K562 (cell line): ENCODE data around the gene AGPAT4. TPM values are rescaled to one million over a fixed set of nuclear protein-coding genes. Genes with fewer than 3 reads are reported as not detected.

Source experiments
- ATAC-seq: fragments of 200-7000 bp; cut with Tn5 transposase; 3 replicates; pipeline ENCODE4 v1.9.1; 2020; ENCODE audit warnings: moderate library complexity
- BruUV-seq: library from RNA; stranded (reverse); fragments of 400-500 nt; replicated peaks from 2 replicates; lab custom pipeline; 2021; lab: Mats Ljungman, UMichigan
- CTCF ChIA-PET: fragments of 300-600 bp; formaldehyde crosslinking; extraction: SDS; loops from one replicate; lab custom pipeline; 2021; ENCODE audit warnings: low intra/inter-chr PET ratio; lab: Yijun Ruan, JAX
- POLR2A ChIA-PET: fragments of 300-600, 350-650 bp; sonication (Branson Sonifier 250); formaldehyde crosslinking; extraction: SDS; loops from one replicate; lab custom pipeline; 2021; ENCODE audit warnings: antibody characterized with exemption, inconsistent platforms; lab: Yijun Ruan, JAX
- DNase-seq, 4 experiments: peaks; one replicate each; pipeline versions ENCODE4 v3.0.0 to v3.0.0-alpha.2; 2011 to 2018; ENCODE audit warnings: low spot score in 3 of 4, mixed read lengths in 3 of 4; ENCODE audit errors: extremely low read depth in 1 of 4
- FAIRE-seq: peaks from 2 replicates; lab custom pipeline; 2011; peaks lifted over from hg19 to GRCh38; lab: Jason Lieb, UNC
- H2AFZ ChIP-seq: 2 replicates; pipeline ENCODE4 v1.6.0; 2011; ENCODE audit warnings: low read depth, low read length, control low read depth, inconsistent platforms
- H3K27ac ChIP-seq: fragments of 200-600 bp; 3 replicates; pipeline ENCODE4 v1.8.0; 2011; ENCODE audit warnings: low read depth, mild to moderate bottlenecking, control low read depth, inconsistent platforms, low read length, moderate library complexity, mixed read lengths; ENCODE audit errors: extremely low read depth
- H3K27me3 ChIP-seq, 2 experiments: fragments of 300-600 bp in 1 of 2; 2 replicates in 1 of 2; 3 replicates in 1 of 2; pipeline versions ENCODE4 v1.6.0 to v1.8.0; 2011; ENCODE audit warnings: inconsistent platforms in 2 of 2, low read length in 2 of 2, mild to moderate bottlenecking in 1 of 2, mixed read lengths in 1 of 2, moderate library complexity in 1 of 2; ENCODE audit not compliant: control insufficient read depth in 2 of 2, insufficient read depth in 2 of 2
- H3K36me3 ChIP-seq: fragments of 300-600 bp; 3 replicates; pipeline ENCODE4 v1.8.0; 2011; ENCODE audit warnings: mild to moderate bottlenecking, low read length, inconsistent platforms; ENCODE audit not compliant: control insufficient read depth, insufficient read depth
- H3K4me1 ChIP-seq, 2 experiments: fragments of 200-600 bp in 1 of 2; replicated peaks in 1 of 2; 2 replicates in 1 of 2; 3 replicates in 1 of 2; pipeline versions ENCODE4 v1.5.1 to v1.8.0; 2011; ENCODE audit warnings: inconsistent platforms in 2 of 2, low read length in 2 of 2, mild to moderate bottlenecking in 1 of 2, mixed read lengths in 1 of 2, moderate library complexity in 1 of 2; ENCODE audit not compliant: control insufficient read depth in 2 of 2, insufficient read depth in 2 of 2
- H3K4me2 ChIP-seq: 2 replicates; pipeline ENCODE4 v1.6.1; 2011; ENCODE audit warnings: low read length, control low read depth, inconsistent platforms, mixed read lengths; ENCODE audit not compliant: insufficient read depth
- H3K4me3 ChIP-seq: fragments of 200-600 bp; sonication (generic), shearing (Covaris generic); 2 replicates; pipeline ENCODE4 v1.5.1; 2016; ENCODE audit warnings: control low read depth, inconsistent platforms
- H3K79me2 ChIP-seq: fragments of 200-600 bp; 3 replicates; pipeline ENCODE4 v1.8.0; 2011; ENCODE audit warnings: low read length, inconsistent platforms; ENCODE audit not compliant: control insufficient read depth, insufficient read depth
- H3K9ac ChIP-seq, 2 experiments: 2 replicates each; pipeline versions ENCODE4 v1.6.0 to v1.6.1; 2011; ENCODE audit warnings: low read depth in 2 of 2, low read length in 2 of 2, control low read depth in 1 of 2, inconsistent platforms in 1 of 2, mild to moderate bottlenecking in 1 of 2, mixed read lengths in 1 of 2; ENCODE audit not compliant: insufficient read depth in 1 of 2
- H3K9me1 ChIP-seq: one replicate; pipeline ENCODE4 v1.6.0; 2011; ENCODE audit warnings: inconsistent platforms, mild to moderate bottlenecking, low read length, moderate library complexity; ENCODE audit not compliant: control insufficient read depth, insufficient read depth
- H3K9me3 ChIP-seq: replicated peaks from 2 replicates; pipeline ENCODE4 v1.5.1; 2011; ENCODE audit warnings: low read depth, low read length, inconsistent platforms; ENCODE audit not compliant: control insufficient read depth, insufficient read depth
- H4K20me1 ChIP-seq: replicated peaks from 2 replicates; pipeline ENCODE4 v1.6.1; 2011; ENCODE audit warnings: low read length, inconsistent platforms, mixed read lengths; ENCODE audit not compliant: control insufficient read depth, insufficient read depth
- C11orf30 ChIP-seq: fragments of 450-650 bp; IDR thresholded peaks from 2 replicates; pipeline ENCODE4 v1.6.1; 2016; ENCODE audit warnings: low read depth, mild to moderate bottlenecking
- ETS1 ChIP-seq: conservative IDR thresholded peaks from 2 replicates; pipeline ENCODE4 v1.6.1; 2011; ENCODE audit warnings: low read depth, mild to moderate bottlenecking, low read length; ENCODE audit not compliant: control insufficient read depth
- FOSL1 ChIP-seq: fragments of 200-800 bp; sonication (Bioruptor generic); conservative IDR thresholded peaks from 2 replicates; pipeline ENCODE4 v1.6.1; 2016; ENCODE audit warnings: missing genetic modification characterization, missing compliant biosample characterization
- PCBP2 ChIP-seq: fragments of 200-400 bp; formaldehyde crosslinking; IDR thresholded peaks from 2 replicates; pipeline ENCODE4 v1.6.1; 2018; ENCODE audit warnings: low read length, low read depth, mild to moderate bottlenecking, moderate library complexity; ENCODE audit not compliant: poor library complexity, severe bottlenecking
- WGBS: fragments of 100-300 bp; shearing (Covaris generic); methylation state at CpG from one replicate; pipeline ENCODE4 v1.1.6; 2016; ENCODE audit warnings: low coverage, mixed read lengths; ENCODE audit not compliant: insufficient coverage; ENCODE audit errors: missing lambda C conversion rate; 5-methylcytosine and 5-hydroxymethylcytosine counted together
- in situ Hi-C: fragments of 300-500 bp; cut with MboI; formaldehyde crosslinking; loops from 4 replicates; pipeline ENCODE4 v1.15.0; 2018; ENCODE audit warnings: inconsistent platforms, mixed read lengths
- intact Hi-C: fragments of 100-400 bp; cut with micrococcal nuclease; formaldehyde crosslinking; loops from 2 replicates; pipeline ENCODE4 v1.14.2; 2022
- polyA plus RNA-seq, 8 experiments: library from polyadenylated mRNA; depleted of rRNA in 4 of 8; stranded (reverse) in 5 of 8; unstranded in 3 of 8; fragments of >200 nt; fragmentation: Nextera tagmentation in 2 of 8; fragmentation: Illumina TruSeq in 1 of 8; extraction: Ambion mirVana in 2 of 8; extraction: Trizol in 1 of 8; gene quantifications; 2 replicates each; pipeline versions ENCODE4 v1.2.1 to v1.2.3, GENCODE V29; 2011 to 2014; ENCODE audit warnings: inconsistent platforms in 1 of 8, missing spikeins in 1 of 8
- total RNA-seq, 7 experiments: library from RNA; depleted of rRNA in 6 of 7; stranded (reverse); fragments of >200 nt in 6 of 7; fragmentation: Illumina TruSeq in 2 of 7; extraction: Trizol in 2 of 7; gene quantifications; 2 replicates each; pipeline versions ENCODE4 v1.2.1 to v1.2.3, GENCODE V29; 2011 to 2021; ENCODE audit warnings: low replicate concordance in 1 of 7

The AGPAT4 gene
- total and polyA plus RNA-seq, 9 of the 15 experiments (the other 6 are each of a cell fraction or from before 2014, with no cell fraction given), result 2.2 to 15.0 (median 5.7) TPM

GRCh38 chr6:161215876-161216615 lies 57.8 kb downstream of the AGPAT4 start:
- H3K4me2 ChIP-seq, result no peak overlapping the region
- DNase-seq (no peak), FAIRE-seq (no peak), ATAC-seq (no peak)
- H3K27ac ChIP-seq, result no peak overlapping the region; the same call in 2 of the 3 replicates
- peaks cover 2 to 10% of the 10 kb centered on the region in 2 experiments; a peak in 4 of 5 replicates for H3K4me1 ChIP-seq
- H3K9me1 ChIP-seq, result no peaks in the 10 kb centered on the region
- TSS peak; percentile 51 for BruUV-seq
- H3K9me3 ChIP-seq, result peaks cover 19% of the 10 kb centered on the region
- H2AFZ ChIP-seq, result no peak overlapping the region; the same call in 1 of the 2 replicates
- H3K27me3 ChIP-seq, result no peaks in the 10 kb centered on the region; a peak in 1 of 5 replicates
- peaks cover 2% of the 10 kb centered on the region; the same call in 1 of the 3 replicates for H3K79me2 ChIP-seq
- in situ Hi-C loops, result no loop called here
- WGBS, result 80% methylated on average over 13 of the region's 13 CpGs
- intact Hi-C loops, result loop anchor here (2.0 kb wide), 1 partner anchor 59 kb away; the partner anchor contains the start of gene AGPAT4
- TF ChIP-seq C11orf30, result no peak
- no peak for TF ChIP-seq FOSL1
- no peak for TF ChIP-seq ETS1
- no peak for TF ChIP-seq PCBP2
- H3K4me3 ChIP-seq, result peak overlapping the region; percentile 7; the same call in 1 of the 2 replicates
- no peaks in the 10 kb centered on the region for H4K20me1 ChIP-seq
- no peaks in the 10 kb centered on the region; the same call in 2 of the 3 replicates for H3K36me3 ChIP-seq
- POLR2A ChIA-PET, result no interaction called here
- no peak overlapping the region for H3K9ac ChIP-seq
- CTCF ChIA-PET, result no interaction called here
